K562 (cell line): ENCODE measurements around the gene LOXL3. TPM values are rescaled to one million over a fixed set of nuclear protein-coding genes. Genes with fewer than 3 reads are reported as not detected.

Source experiments
- BRF1 ChIP-seq: IDR thresholded peaks from 3 replicates; pipeline ENCODE4 v1.6.1; 2011; ENCODE audit warnings: borderline replicate concordance, mild to moderate bottlenecking; ENCODE audit not compliant: insufficient read length; ENCODE audit errors: extremely low read depth
- E2F3 ChIP-seq: fragments of 250-450 bp; sonication (Bioruptor Pico); IDR thresholded peaks from 2 replicates; pipeline ENCODE4 v1.4.0; 2020; ENCODE audit warnings: mild to moderate bottlenecking
- FOS ChIP-seq: IDR thresholded peaks from 3 replicates; pipeline ENCODE4 v1.6.1; 2011; ENCODE audit not compliant: insufficient read length; ENCODE audit errors: extremely low read depth
- HDAC3 ChIP-seq: fragments of 450-650 bp; IDR thresholded peaks from 2 replicates; pipeline ENCODE4 v1.6.1; 2018; ENCODE audit warnings: borderline replicate concordance, mild to moderate bottlenecking, moderate library complexity; ENCODE audit not compliant: partially characterized antibody
- MCM3 ChIP-seq: fragments of 450-650 bp; IDR thresholded peaks from 2 replicates; pipeline ENCODE4 v1.6.1; 2016
- MEF2A ChIP-seq: IDR thresholded peaks from 2 replicates; pipeline ENCODE4 v1.6.1; 2011; ENCODE audit warnings: low read depth, mild to moderate bottlenecking, low read length, moderate library complexity; ENCODE audit not compliant: control insufficient read depth
- OTX1 ChIP-seq: fragments of 450-650 bp; formaldehyde crosslinking; IDR thresholded peaks from 2 replicates; pipeline ENCODE4 v1.4.0; 2022; ENCODE audit warnings: mild to moderate bottlenecking
- POLR2A ChIP-seq: fragments of 450-650 bp; conservative IDR thresholded peaks from 2 replicates; pipeline ENCODE4 v1.6.1; 2016
- XRCC4 ChIP-seq: IDR thresholded peaks from one replicate; pipeline ENCODE4 v1.6.1; 2011; ENCODE audit not compliant: insufficient read depth, insufficient read length; ENCODE audit errors: extremely low read depth
- ZNF124 ChIP-seq: sonication (generic); formaldehyde crosslinking; IDR thresholded peaks from 2 replicates; pipeline ENCODE4 v1.8.1; 2022; ENCODE audit warnings: missing genetic modification reagents
- ZNF217 ChIP-seq: sonication (generic); formaldehyde crosslinking; IDR thresholded peaks from 2 replicates; pipeline ENCODE4 v1.8.0; 2022; ENCODE audit warnings: mild to moderate bottlenecking, missing genetic modification reagents
- ZNF57 ChIP-seq: fragments of 450-650 bp; formaldehyde crosslinking; IDR thresholded peaks from 2 replicates; pipeline ENCODE4 v1.4.0; 2020; ENCODE audit warnings: mild to moderate bottlenecking, moderate library complexity
- ZNF644 ChIP-seq: fragments of 200-800 bp; sonication (Bioruptor generic); IDR thresholded peaks from 2 replicates; pipeline ENCODE4 v1.6.1; 2016; ENCODE audit warnings: low read depth, missing genetic modification characterization, missing compliant biosample characterization
- ZNF696 ChIP-seq: fragments of 250-450 bp; sonication (Bioruptor Pico); conservative IDR thresholded peaks from 2 replicates; pipeline ENCODE4 v1.4.0; 2020; ENCODE audit warnings: mild to moderate bottlenecking, moderate library complexity
- ZNF780A ChIP-seq: fragments of 250-450 bp; sonication (Bioruptor Pico); IDR thresholded peaks from 2 replicates; pipeline ENCODE4 v1.5.0; 2021; ENCODE audit warnings: mild to moderate bottlenecking
- ZNF830 ChIP-seq: fragments of 250-450 bp; sonication (Bioruptor Pico); IDR thresholded peaks from 2 replicates; pipeline ENCODE4 v1.5.0; 2021; ENCODE audit warnings: mild to moderate bottlenecking
- polyA plus RNA-seq, 8 experiments: library from polyadenylated mRNA; depleted of rRNA in 4 of 8; stranded (reverse) in 5 of 8; unstranded in 3 of 8; fragments of >200 nt; fragmentation: Nextera tagmentation in 2 of 8; fragmentation: Illumina TruSeq in 1 of 8; extraction: Ambion mirVana in 2 of 8; extraction: Trizol in 1 of 8; gene quantifications; 2 replicates each; pipeline versions ENCODE4 v1.2.1 to v1.2.3, GENCODE V29; 2011 to 2014; ENCODE audit warnings: inconsistent platforms in 1 of 8, missing spikeins in 1 of 8
- total RNA-seq, 7 experiments: library from RNA; depleted of rRNA in 6 of 7; stranded (reverse); fragments of >200 nt in 6 of 7; fragmentation: Illumina TruSeq in 2 of 7; extraction: Trizol in 2 of 7; gene quantifications; 2 replicates each; pipeline versions ENCODE4 v1.2.1 to v1.2.3, GENCODE V29; 2011 to 2021; ENCODE audit warnings: low replicate concordance in 1 of 7
- TF ChIP-seq, protein P1 (sequence below), 2 experiments: IDR thresholded peaks; 2 replicates each; pipeline ENCODE4 v1.6.1; 2012; ENCODE audit warnings: improper control_type of control experiment in 2 of 2, low read depth in 2 of 2, low read length in 2 of 2, borderline replicate concordance in 1 of 2
- TF ChIP-seq, protein P2 (sequence below), 2 experiments: fragments of 450-650 bp; IDR thresholded peaks; 2 replicates each; pipeline ENCODE4 v1.6.1; 2016; ENCODE audit warnings: mild to moderate bottlenecking in 2 of 2, borderline replicate concordance in 1 of 2, low read depth in 1 of 2, moderate library complexity in 1 of 2

The LOXL3 gene
- total and polyA plus RNA-seq, 9 of the 15 experiments (the other 6 are each of a cell fraction or from before 2014, with no cell fraction given) = 0.22 to 0.99 (median 0.31) TPM

DNA sequence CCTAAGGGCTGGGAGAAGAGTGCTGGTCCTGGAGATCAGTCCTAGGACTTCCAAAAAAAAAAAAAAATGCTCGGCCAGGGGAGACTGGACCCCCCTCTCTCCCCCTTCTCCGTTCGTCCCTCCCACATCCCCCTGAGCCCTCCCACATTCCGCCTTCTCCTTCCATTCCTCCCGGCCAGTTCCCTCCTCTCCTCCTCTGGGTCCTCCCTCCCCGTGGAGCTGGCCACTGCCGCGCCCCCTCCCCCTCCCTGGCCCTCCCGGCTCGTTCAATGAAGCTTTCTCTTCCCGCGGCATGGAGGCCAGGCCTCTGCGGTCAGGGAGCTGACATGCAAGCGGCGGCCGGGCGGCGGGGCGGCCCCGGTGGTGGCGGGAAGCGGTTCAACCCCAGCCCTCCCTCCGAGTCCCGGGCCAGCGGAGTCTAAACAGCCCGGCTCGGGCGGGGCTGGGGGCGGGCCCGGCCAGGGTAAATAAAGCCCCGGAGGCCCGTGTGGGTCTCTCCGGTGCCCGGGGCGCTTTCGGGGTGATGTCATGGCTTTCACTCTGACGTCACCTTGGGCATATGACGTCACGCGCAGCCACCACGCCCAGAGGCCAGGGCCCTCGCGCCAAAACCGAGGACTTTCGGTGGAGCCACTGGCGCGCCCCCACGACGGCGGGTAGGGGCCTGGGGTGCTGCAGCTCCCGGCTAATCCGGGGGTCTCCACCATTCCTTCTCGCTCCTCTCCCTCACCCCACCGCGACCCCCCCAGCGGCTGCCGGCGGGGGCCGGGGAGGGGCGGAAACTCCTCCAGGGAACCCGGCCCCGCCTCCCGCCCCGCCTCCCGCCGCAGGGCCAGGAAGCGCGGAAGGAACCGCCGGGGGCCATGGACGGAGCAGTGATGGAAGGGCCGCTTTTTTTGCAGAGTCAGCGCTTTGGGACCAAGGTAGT, at the start of gene LOXL3, which contains the start of gene DOK1 (continued):
- TF ChIP-seq, protein P1, sequence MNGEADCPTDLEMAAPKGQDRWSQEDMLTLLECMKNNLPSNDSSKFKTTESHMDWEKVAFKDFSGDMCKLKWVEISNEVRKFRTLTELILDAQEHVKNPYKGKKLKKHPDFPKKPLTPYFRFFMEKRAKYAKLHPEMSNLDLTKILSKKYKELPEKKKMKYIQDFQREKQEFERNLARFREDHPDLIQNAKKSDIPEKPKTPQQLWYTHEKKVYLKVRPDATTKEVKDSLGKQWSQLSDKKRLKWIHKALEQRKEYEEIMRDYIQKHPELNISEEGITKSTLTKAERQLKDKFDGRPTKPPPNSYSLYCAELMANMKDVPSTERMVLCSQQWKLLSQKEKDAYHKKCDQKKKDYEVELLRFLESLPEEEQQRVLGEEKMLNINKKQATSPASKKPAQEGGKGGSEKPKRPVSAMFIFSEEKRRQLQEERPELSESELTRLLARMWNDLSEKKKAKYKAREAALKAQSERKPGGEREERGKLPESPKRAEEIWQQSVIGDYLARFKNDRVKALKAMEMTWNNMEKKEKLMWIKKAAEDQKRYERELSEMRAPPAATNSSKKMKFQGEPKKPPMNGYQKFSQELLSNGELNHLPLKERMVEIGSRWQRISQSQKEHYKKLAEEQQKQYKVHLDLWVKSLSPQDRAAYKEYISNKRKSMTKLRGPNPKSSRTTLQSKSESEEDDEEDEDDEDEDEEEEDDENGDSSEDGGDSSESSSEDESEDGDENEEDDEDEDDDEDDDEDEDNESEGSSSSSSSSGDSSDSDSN (IDR thresholded peaks at IDR 0.05; ENCODE audit: borderline replicate concordance in 1 of 2, low read depth in 2 of 2, low read length in 2 of 2) = 0 out of 4 replicates have a peak, but pooled peaks of 1 of the 2 experiments have one; percentile 27
- TF ChIP-seq MEF2A (no peak), ZNF57 (no peak), MCM3 (no peak), XRCC4 (no peak), POLR2A (no peak; the same call in 1 of the 2 replicates), ZNF696 (CRISPR knock-in tag) (no peak), ZNF780A (CRISPR knock-in tag) (no peak), ZNF830 (no peak), ZNF124 (CRISPR knock-in tag) (no peak), ZNF644 (no peak), FOS (no peak), E2F3 (CRISPR knock-in tag) (peak; percentile 85; the same call in 1 of the 2 replicates), HDAC3 (no peak), ZNF217 (CRISPR knock-in tag) (no peak), BRF1 (no peak), OTX1 (CRISPR knock-in tag) (no peak)
- TF ChIP-seq, protein P2, sequence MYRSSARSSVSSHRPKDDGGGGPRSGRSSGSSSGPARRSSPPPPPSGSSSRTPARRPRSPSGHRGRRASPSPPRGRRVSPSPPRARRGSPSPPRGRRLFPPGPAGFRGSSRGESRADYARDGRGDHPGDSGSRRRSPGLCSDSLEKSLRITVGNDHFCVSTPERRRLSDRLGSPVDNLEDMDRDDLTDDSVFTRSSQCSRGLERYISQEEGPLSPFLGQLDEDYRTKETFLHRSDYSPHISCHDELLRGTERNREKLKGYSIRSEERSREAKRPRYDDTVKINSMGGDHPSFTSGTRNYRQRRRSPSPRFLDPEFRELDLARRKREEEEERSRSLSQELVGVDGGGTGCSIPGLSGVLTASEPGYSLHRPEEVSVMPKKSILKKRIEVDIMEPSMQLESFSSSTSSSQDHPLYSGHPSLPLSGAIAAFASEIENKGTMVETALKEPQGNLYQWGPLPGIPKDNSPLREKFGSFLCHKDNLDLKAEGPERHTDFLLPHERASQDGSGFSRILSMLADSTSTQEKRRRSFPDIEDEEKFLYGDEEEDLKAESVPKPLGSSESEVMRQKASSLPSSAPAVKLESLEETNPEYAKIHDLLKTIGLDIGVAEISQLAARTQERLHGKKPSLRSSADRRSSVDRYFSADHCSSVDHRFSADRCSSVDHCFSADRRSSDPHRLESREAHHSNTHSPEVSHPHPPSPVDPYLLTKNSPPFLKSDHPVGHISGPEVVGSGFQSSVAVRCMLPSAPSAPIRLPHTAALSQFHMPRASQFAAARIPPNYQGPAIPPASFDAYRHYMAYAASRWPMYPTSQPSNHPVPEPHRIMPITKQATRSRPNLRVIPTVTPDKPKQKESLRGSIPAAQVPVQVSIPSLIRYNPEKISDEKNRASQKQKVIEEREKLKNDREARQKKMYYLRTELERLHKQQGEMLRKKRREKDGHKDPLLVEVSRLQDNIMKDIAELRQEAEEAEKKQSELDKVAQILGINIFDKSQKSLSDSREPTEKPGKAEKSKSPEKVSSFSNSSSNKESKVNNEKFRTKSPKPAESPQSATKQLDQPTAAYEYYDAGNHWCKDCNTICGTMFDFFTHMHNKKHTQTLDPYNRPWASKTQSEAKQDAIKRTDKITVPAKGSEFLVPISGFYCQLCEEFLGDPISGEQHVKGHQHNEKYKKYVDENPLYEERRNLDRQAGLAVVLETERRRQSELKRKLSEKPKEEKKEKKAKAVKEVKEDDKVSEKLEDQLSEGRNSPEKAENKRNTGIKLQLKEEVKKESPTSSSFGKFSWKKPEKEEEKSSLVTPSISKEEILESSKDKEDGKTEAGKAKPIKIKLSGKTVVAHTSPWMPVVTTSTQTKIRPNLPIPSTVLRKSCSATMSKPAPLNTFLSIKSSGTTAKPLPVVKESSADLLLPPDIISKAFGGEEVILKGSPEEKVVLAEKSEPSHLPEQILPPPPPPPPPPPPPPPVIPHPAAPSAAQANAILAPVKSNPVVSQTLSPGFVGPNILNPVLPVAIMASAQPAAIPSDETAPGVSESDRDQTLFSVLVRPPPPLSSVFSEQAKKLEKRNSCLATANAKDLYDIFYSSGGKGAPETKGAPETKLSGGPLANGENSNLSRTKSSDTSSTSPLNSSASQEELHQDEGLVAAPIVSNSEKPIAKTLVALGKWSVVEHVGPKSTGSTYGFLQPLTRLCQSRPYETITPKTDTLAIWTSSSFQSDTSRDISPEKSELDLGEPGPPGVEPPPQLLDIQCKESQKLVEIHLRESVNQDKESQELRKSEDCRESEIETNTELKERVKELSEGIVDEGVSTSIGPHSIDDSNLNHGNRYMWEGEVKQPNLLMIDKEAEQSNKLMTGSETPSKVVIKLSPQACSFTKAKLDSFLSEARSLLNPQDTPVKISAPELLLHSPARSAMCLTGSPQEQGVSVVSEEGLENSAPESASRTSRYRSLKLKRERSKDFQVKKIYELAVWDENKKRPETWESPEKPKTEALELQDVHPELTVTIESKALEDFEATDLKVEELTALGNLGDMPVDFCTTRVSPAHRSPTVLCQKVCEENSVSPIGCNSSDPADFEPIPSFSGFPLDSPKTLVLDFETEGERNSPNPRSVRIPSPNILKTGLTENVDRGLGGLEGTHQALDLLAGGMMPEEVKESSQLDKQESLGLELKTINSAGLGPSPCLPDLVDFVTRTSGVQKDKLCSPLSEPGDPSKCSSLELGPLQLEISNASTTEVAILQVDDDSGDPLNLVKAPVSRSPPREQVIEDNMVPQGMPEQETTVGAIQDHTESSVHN (IDR thresholded peaks at IDR 0.05; ENCODE audit: borderline replicate concordance in 1 of 2, low read depth in 1 of 2) = no peak
